Left ventricle myocardium superior (tissue), 1 donor: ENCODE measurements around the gene CTXN2. TPM values are rescaled to one million over a fixed set of nuclear protein-coding genes. Genes with fewer than 3 reads are reported as not detected.

ENCODE experiments used
- ATAC-seq: fragments of 200-7000 bp; cut with Tn5 transposase; one replicate; pipeline ENCODE4 v1.9.1; 2020; ENCODE audit warnings: mild to moderate bottlenecking, moderate library complexity
- DNase-seq: peaks from one replicate; pipeline ENCODE4 v3.0.0-alpha.2; 2020
- intact Hi-C: fragments of 100-400 bp; cut with micrococcal nuclease; formaldehyde crosslinking; loops from one replicate; pipeline ENCODE4 v1.11.0; 2022
- total RNA-seq: library from RNA; stranded (reverse); fragmentation: NEBNext Ultra II Directional; extraction: Animal tissue kit (Norgen Biotek cat#: 25700); gene quantifications from one replicate; pipeline ENCODE4 v1.2.1, GENCODE V29; 2021
- donor health status: DM: no; HTN: yes; CAD: no; lungs with severe emphysema.

CTXN2 gene
- total RNA-seq, 1 donor from 2014 or later, result not detected

- DNase-seq (no peak), ATAC-seq (no peak)
- intact Hi-C loops, result no loop called here
Measured at GRCh38 chr15:48205981-48206380, 14.5 kb downstream of the CTXN2 start, which contains the start of gene SLC12A1. TSS of gene SLC12A1 (plus strand) at chr15:48206302. CDS start at chr15:48207720, 1,418 bp downstream.

DNA sequence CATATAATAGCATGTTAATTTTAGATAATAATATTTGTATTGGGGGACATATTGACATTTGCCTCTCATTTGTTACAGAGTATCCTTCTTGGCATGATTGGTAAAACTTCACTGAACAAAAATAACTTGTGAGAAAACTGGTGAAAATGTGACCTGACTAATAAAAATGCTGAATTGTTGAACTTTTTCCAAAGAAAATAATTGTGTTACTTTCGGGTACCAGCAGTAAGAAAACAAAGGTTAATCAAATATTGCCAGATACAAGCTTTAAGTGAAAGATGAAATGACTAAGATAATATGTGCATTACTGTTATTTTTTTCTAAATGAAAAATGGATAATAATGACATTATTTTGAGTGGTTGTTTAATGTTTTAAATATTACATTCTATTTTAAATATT lies 29.8 kb downstream of the CTXN2 start:
- ATAC-seq (no peak), DNase-seq (no peak)
- intact Hi-C loops, result no loop called here

DNA sequence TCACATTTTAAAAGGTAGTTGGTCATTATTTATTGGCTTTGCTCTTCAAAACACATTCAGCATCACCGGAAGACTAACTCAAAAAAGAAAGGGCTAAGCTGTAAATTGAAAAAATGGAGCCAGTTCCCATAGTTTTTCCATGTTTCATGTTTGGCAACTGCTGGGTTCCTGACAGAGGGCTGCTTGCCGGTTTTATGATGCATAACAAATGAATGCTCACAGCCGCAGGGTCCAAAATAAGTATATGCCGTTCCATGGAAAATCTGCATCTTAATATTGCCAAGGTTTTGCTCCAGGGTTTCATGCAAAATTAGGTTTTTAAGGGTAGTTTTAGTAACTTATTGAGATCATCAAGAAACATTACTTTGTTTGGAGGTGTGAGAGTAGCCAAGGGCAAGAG lies 30.4 kb downstream of the CTXN2 start:
- intact Hi-C loops, result no loop called here
- DNase-seq, result no peak
- ATAC-seq, result no peak

DNA sequence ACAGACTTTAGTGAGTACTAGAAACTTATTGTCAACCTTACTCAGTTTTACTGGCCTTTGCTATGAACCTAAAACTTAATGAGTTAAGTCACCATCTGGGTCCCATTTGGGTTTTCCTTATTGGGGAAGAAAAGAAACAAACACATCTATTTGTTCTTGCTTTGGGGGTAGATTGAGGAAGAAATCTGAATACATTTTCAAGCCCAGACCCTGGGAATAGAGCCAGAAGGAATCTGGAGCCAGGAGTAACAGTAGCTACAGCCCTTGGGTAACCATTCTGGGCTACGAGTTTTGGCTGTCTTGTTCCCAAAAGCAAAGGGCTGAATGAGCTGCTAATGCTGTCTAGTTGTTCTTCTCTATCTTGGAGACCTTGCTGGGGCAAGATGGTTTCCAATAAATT lies 31.2 kb downstream of the CTXN2 start:
- intact Hi-C loops, result no loop called here
- DNase-seq, result no peak
- ATAC-seq, result no peak

- ATAC-seq (no peak), DNase-seq (no peak)
- intact Hi-C loops, result no loop called here
Measured at GRCh38 chr15:48225771-48226170, 34.3 kb downstream of the CTXN2 start.

DNA sequence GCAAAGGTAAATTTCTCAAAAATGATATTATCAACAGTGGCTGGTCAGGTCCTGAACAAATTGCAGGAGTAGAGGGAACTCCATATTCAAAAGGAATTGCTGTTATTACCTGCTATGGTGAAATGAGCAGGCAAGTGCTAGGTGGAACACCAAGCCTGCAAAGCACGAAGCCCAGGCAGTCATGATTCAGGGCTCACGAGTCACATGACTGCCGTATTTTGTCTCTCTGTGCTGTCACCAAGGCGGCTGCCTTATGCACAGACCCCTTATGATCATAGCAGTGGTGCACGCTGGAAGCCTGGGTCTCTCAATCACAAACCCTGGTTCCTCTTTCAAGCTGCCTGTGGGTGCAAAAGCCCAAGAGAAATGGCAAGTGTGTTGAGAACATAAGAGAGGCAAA lies 39.0 kb downstream of the CTXN2 start:
- intact Hi-C loops, result no loop called here
- no peak for ATAC-seq
- DNase-seq, result no peak

- no peak for DNase-seq
- ATAC-seq, result no peak
- intact Hi-C loops, result no loop called here
Measured at GRCh38 chr15:48233246-48233645, 41.8 kb downstream of the CTXN2 start.

GRCh38 chr15:48239334-48239733 lies 47.9 kb downstream of the CTXN2 start:
- DNase-seq (no peak), ATAC-seq (no peak)
- intact Hi-C loops, result no loop called here

GRCh38 chr15:48242015-48242414 lies 50.5 kb downstream of the CTXN2 start:
- no peak for DNase-seq
- intact Hi-C loops, result loop anchor here (10.0 kb wide), 1 partner anchor 57 kb away; no protein-coding TSS in a partner anchor
- ATAC-seq, result no peak

DNA sequence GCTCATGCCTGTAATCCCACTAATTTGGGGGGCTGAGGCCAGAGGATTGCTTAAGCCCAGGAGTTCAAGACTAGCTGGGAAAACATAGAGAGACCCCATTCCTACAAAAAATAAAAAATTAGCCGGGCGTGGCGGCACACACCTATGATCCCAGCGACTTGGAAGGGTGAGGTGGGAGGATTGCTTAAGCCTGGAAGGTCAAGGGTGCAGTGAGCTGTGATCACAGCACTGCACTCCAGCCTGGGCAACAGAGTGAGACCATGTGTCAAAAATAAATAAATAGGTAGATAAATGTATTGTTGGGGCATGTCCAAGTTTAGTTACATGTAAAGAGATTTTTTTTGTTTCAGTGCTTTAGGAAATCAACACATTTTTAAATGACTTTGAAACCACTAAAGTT lies 51.1 kb downstream of the CTXN2 start:
- intact Hi-C loops, result loop anchor here (10.0 kb wide), 1 partner anchor 58 kb away; no protein-coding TSS in a partner anchor
- ATAC-seq, result no peak

GRCh38 chr15:48244921-48245320 lies 53.5 kb downstream of the CTXN2 start:
- ATAC-seq, result no peak
- intact Hi-C loops, result loop anchor here (10.0 kb wide), 1 partner anchor 60 kb away; no protein-coding TSS in a partner anchor
- DNase-seq, result no peak

More for the DNA sequence above, 51.1 kb downstream of the CTXN2 start:
- DNase-seq, result no peak

GRCh38 chr15:48248414-48248813 lies 56.9 kb downstream of the CTXN2 start:
- intact Hi-C loops, result loop anchor here (10.0 kb wide), 1 partner anchor 64 kb away; no protein-coding TSS in a partner anchor
- DNase-seq (no peak), ATAC-seq (no peak)

DNA sequence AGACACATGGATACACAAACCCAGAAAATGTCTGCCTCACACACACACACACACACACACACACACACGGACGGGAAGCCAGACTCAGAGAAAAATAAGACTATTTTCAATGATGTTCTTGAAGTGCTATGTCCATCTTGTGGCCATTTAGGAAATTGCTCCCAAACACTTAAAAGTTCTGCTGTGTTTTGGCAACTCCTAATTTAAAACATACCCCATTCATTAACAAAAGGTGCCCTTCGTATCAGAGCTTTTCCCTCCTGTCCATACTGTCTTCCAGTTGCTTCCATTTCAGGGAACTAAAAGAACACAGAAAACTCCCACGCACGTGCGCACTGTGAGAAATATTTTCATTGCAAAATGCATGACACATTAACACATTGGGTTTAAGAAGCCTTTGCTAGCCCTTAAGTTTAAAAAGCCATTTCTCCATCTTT lies 59.2 kb downstream of the CTXN2 start:
- ATAC-seq, result no peak
- DNase-seq, result no peak
- intact Hi-C loops, result no loop called here

DNA sequence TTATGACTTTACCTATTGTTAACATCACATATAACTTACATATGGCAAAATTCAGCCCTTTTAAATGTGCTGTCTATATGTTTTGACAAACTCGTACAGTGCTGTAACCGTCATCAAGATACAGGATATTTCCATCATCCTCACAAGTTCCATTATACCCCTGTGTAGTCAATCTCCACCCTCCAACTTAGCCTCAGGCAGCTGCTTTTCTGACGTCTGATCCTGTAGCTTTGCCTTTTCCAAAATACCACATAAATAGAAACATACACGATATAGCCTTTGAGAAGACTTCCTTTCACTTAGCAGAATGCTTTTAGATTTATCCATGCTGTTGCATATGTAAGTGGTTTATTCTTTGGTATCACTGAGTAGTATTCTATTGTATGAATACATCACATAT lies 61.7 kb downstream of the CTXN2 start:
- ATAC-seq (no peak), DNase-seq (no peak)
- intact Hi-C loops, result no loop called here

Other genes with a start within 250 kb of the CTXN2 start
- gene SLC24A5, start 70.7 kb upstream of the CTXN2 start, total RNA-seq, result not detected
- 6.9 TPM for gene MYEF2, start 13.4 kb upstream of the CTXN2 start, total RNA-seq
- not detected for gene SLC12A1, start 14.6 kb downstream of the CTXN2 start, total RNA-seq
- gene DUT, start 139.8 kb downstream of the CTXN2 start, total RNA-seq, result 77.2 TPM